MM.1S (cell line): ENCODE results near the gene PAK4.

ENCODE experiments used
- EZH2 ChIP-seq: fragments of 300-600 bp; sonication (generic); optimal IDR thresholded peaks from 2 replicates; pipeline ENCODE3; 2017; ENCODE audit warnings: low read depth, mild to moderate bottlenecking, antibody characterized with exemption, low read length, mixed read lengths
- TF ChIP-seq, protein P1 (sequence below): fragments of 300-600 bp; sonication (generic); IDR thresholded peaks from 2 replicates; pipeline ENCODE4 v1.5.1; 2016; ENCODE audit warnings: antibody characterized with exemption, low read length, mixed read lengths

- TF ChIP-seq, protein P1, sequence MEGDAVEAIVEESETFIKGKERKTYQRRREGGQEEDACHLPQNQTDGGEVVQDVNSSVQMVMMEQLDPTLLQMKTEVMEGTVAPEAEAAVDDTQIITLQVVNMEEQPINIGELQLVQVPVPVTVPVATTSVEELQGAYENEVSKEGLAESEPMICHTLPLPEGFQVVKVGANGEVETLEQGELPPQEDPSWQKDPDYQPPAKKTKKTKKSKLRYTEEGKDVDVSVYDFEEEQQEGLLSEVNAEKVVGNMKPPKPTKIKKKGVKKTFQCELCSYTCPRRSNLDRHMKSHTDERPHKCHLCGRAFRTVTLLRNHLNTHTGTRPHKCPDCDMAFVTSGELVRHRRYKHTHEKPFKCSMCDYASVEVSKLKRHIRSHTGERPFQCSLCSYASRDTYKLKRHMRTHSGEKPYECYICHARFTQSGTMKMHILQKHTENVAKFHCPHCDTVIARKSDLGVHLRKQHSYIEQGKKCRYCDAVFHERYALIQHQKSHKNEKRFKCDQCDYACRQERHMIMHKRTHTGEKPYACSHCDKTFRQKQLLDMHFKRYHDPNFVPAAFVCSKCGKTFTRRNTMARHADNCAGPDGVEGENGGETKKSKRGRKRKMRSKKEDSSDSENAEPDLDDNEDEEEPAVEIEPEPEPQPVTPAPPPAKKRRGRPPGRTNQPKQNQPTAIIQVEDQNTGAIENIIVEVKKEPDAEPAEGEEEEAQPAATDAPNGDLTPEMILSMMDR: no peak
- TF ChIP-seq EZH2: no peak
These were observed 48.3 kb upstream of the PAK4 start for GRCh38 chr19:39077323-39077722.
